B cell (primary cell): ENCODE results near the gene HPGD.

Experiments
- CTCF ChIP-seq: fragments of 200-600 bp; IDR thresholded peaks from one replicate; pipeline ENCODE4 v1.8.0; 2022; ENCODE audit warnings: antibody characterized with exemption, mild to moderate bottlenecking
- EZH2 ChIP-seq: IDR thresholded peaks from 2 replicates; pipeline ENCODE4 v1.6.1; 2012; ENCODE audit warnings: borderline replicate concordance, low read depth, mild to moderate bottlenecking, moderate library complexity, low read length; ENCODE audit not compliant: insufficient read depth, poor library complexity, severe bottlenecking

- TF ChIP-seq CTCF, result no peak
- no peak for TF ChIP-seq EZH2
These were observed 5.9 kb downstream of the HPGD start for GRCh38 chr4:174516345-174516744.
